ENCODE data around the gene ANXA11.

Gene ANXA11

GRCh38 chr10:80201608-80202141 lies 3.7 kb downstream of the ANXA11 start:
- peaks cover 23% of the 10 kb centered on the region for H3K4me1 ChIP-seq (ENCODE audit: insufficient read depth, low read length)
- no peaks in the 10 kb centered on the region for H3K36me3 ChIP-seq (ENCODE audit: insufficient read depth, low read length)
- H3K9me3 ChIP-seq (ENCODE audit: control insufficient read depth, insufficient read depth, low read length), result no peaks in the 10 kb centered on the region
- H3K9ac ChIP-seq (ENCODE audit: low read depth, low read length), result no peak overlapping the region

- Histone ChIP-seq H3K4me1 (ENCODE audit: insufficient read depth, low read length) (peaks cover 23% of the 10 kb centered on the region), H3K9me3 (ENCODE audit: control insufficient read depth, insufficient read depth, low read length) (no peaks in the 10 kb centered on the region), H3K9ac (ENCODE audit: low read depth, low read length) (no peak overlapping the region), H3K36me3 (ENCODE audit: insufficient read depth, low read length) (no peaks in the 10 kb centered on the region)
Measured at GRCh38 chr10:80200687-80201086, 4.7 kb downstream of the ANXA11 start.

GRCh38 chr10:80200259-80200658 lies 5.1 kb downstream of the ANXA11 start:
- no peaks in the 10 kb centered on the region for H3K36me3 ChIP-seq (ENCODE audit: insufficient read depth, low read length)

GRCh38 chr10:80199828-80200227 lies 5.5 kb downstream of the ANXA11 start:
- H3K36me3 ChIP-seq (ENCODE audit: insufficient read depth, low read length), result no peaks in the 10 kb centered on the region

More at GRCh38 chr10:80200259-80200658, 5.1 kb downstream of the ANXA11 start:
- H3K9ac ChIP-seq (ENCODE audit: low read depth, low read length), result no peak overlapping the region
- peaks cover 24% of the 10 kb centered on the region for H3K4me1 ChIP-seq (ENCODE audit: insufficient read depth, low read length)
- H3K9me3 ChIP-seq (ENCODE audit: control insufficient read depth, insufficient read depth, low read length), result no peaks in the 10 kb centered on the region

GRCh38 chr10:80197972-80198916 lies 7.1 kb downstream of the ANXA11 start:
- no peak overlapping the region for H3K9ac ChIP-seq (ENCODE audit: low read depth, low read length)

More at GRCh38 chr10:80199828-80200227, 5.5 kb downstream of the ANXA11 start:
- no peak overlapping the region for H3K9ac ChIP-seq (ENCODE audit: low read depth, low read length)
- H3K4me1 ChIP-seq (ENCODE audit: insufficient read depth, low read length), result peaks cover 28% of the 10 kb centered on the region
- no peaks in the 10 kb centered on the region for H3K9me3 ChIP-seq (ENCODE audit: control insufficient read depth, insufficient read depth, low read length)

GRCh38 chr10:80196950-80197315 lies 8.4 kb downstream of the ANXA11 start:
- no peaks in the 10 kb centered on the region for H3K9me3 ChIP-seq (ENCODE audit: control insufficient read depth, insufficient read depth, low read length)
- H3K9ac ChIP-seq (ENCODE audit: low read depth, low read length), result no peak overlapping the region
- no peaks in the 10 kb centered on the region for H3K36me3 ChIP-seq (ENCODE audit: insufficient read depth, low read length)
- peaks cover 24% of the 10 kb centered on the region for H3K4me1 ChIP-seq (ENCODE audit: insufficient read depth, low read length)

More at GRCh38 chr10:80197972-80198916, 7.1 kb downstream of the ANXA11 start:
- Histone ChIP-seq H3K9me3 (ENCODE audit: control insufficient read depth, insufficient read depth, low read length) (no peaks in the 10 kb centered on the region), H3K36me3 (ENCODE audit: insufficient read depth, low read length) (no peaks in the 10 kb centered on the region), H3K4me1 (ENCODE audit: insufficient read depth, low read length) (peaks cover 27% of the 10 kb centered on the region)

GRCh38 chr10:80196270-80196949 lies 8.9 kb downstream of the ANXA11 start:
- no peaks in the 10 kb centered on the region for H3K36me3 ChIP-seq (ENCODE audit: insufficient read depth, low read length)
- peaks cover 24% of the 10 kb centered on the region for H3K4me1 ChIP-seq (ENCODE audit: insufficient read depth, low read length)
- no peak overlapping the region for H3K9ac ChIP-seq (ENCODE audit: low read depth, low read length)
- no peaks in the 10 kb centered on the region for H3K9me3 ChIP-seq (ENCODE audit: control insufficient read depth, insufficient read depth, low read length)

- no peak overlapping the region for H3K9ac ChIP-seq (ENCODE audit: low read depth, low read length)
- H3K9me3 ChIP-seq (ENCODE audit: control insufficient read depth, insufficient read depth, low read length), result no peaks in the 10 kb centered on the region
- H3K4me1 ChIP-seq (ENCODE audit: insufficient read depth, low read length), result peaks cover 17% of the 10 kb centered on the region
- no peaks in the 10 kb centered on the region for H3K36me3 ChIP-seq (ENCODE audit: insufficient read depth, low read length)
Measured at GRCh38 chr10:80195046-80195574, 10.2 kb downstream of the ANXA11 start.

GRCh38 chr10:80194373-80195045 lies 10.8 kb downstream of the ANXA11 start:
- Histone ChIP-seq H3K9me3 (ENCODE audit: control insufficient read depth, insufficient read depth, low read length) (no peaks in the 10 kb centered on the region), H3K36me3 (ENCODE audit: insufficient read depth, low read length) (no peaks in the 10 kb centered on the region), H3K9ac (ENCODE audit: low read depth, low read length) (no peak overlapping the region), H3K4me1 (ENCODE audit: insufficient read depth, low read length) (peaks cover 11% of the 10 kb centered on the region; the same call in 1 of the 2 replicates)

- no peak overlapping the region for H3K9ac ChIP-seq (ENCODE audit: low read depth, low read length)
- H3K4me1 ChIP-seq (ENCODE audit: insufficient read depth, low read length), result peaks cover 11% of the 10 kb centered on the region; the same call in 1 of the 2 replicates
- H3K36me3 ChIP-seq (ENCODE audit: insufficient read depth, low read length), result no peaks in the 10 kb centered on the region
- no peaks in the 10 kb centered on the region for H3K9me3 ChIP-seq (ENCODE audit: control insufficient read depth, insufficient read depth, low read length)
Measured at GRCh38 chr10:80192553-80192952, 12.8 kb downstream of the ANXA11 start.

- peaks cover 14% of the 10 kb centered on the region for H3K4me1 ChIP-seq (ENCODE audit: insufficient read depth, low read length)
- H3K9ac ChIP-seq (ENCODE audit: low read depth, low read length), result no peak overlapping the region
- no peaks in the 10 kb centered on the region for H3K36me3 ChIP-seq (ENCODE audit: insufficient read depth, low read length)
- H3K9me3 ChIP-seq (ENCODE audit: control insufficient read depth, insufficient read depth, low read length), result no peaks in the 10 kb centered on the region
Measured at GRCh38 chr10:80191589-80192270, 13.6 kb downstream of the ANXA11 start.

- Histone ChIP-seq H3K36me3 (ENCODE audit: insufficient read depth, low read length) (no peaks in the 10 kb centered on the region), H3K9ac (ENCODE audit: low read depth, low read length) (no peak overlapping the region), H3K4me1 (ENCODE audit: insufficient read depth, low read length) (peaks cover 4% of the 10 kb centered on the region), H3K9me3 (ENCODE audit: control insufficient read depth, insufficient read depth, low read length) (no peaks in the 10 kb centered on the region)
Measured at GRCh38 chr10:80188713-80189112, 16.6 kb downstream of the ANXA11 start.

GRCh38 chr10:80187465-80188409 lies 17.6 kb downstream of the ANXA11 start:
- peaks cover 4% of the 10 kb centered on the region for H3K4me1 ChIP-seq (ENCODE audit: insufficient read depth, low read length)

More at GRCh38 chr10:80187465-80188409, 17.6 kb downstream of the ANXA11 start:
- H3K36me3 ChIP-seq (ENCODE audit: insufficient read depth, low read length), result no peaks in the 10 kb centered on the region
- no peak overlapping the region for H3K9ac ChIP-seq (ENCODE audit: low read depth, low read length)
- no peaks in the 10 kb centered on the region for H3K9me3 ChIP-seq (ENCODE audit: control insufficient read depth, insufficient read depth, low read length)

All from ES-I3 (cell line).